Osteocyte (in vitro differentiated cells): ENCODE data around the gene SPC24. TPM values are rescaled to one million over a fixed set of nuclear protein-coding genes. Genes with fewer than 3 reads are reported as not detected.

Source experiments
- DNase-seq: peaks from one replicate; pipeline ENCODE4 v3.0.0; 2021; ENCODE audit warnings: mixed read lengths; ENCODE audit not compliant: unreplicated experiment; ENCODE audit errors: extremely low spot score
- H3K27ac Mint-ChIP-seq: one replicate; pipeline ENCODE4 v1.8.0; 2021; ENCODE audit warnings: mild to moderate bottlenecking, mixed read lengths; ENCODE audit not compliant: unreplicated experiment
- H3K27me3 Mint-ChIP-seq: one replicate; pipeline ENCODE4 v1.8.0; 2021; ENCODE audit warnings: mixed read lengths; ENCODE audit not compliant: unreplicated experiment
- H3K36me3 Mint-ChIP-seq: one replicate; pipeline ENCODE4 v1.8.0; 2021; ENCODE audit warnings: mixed read lengths; ENCODE audit not compliant: unreplicated experiment
- H3K4me1 Mint-ChIP-seq: one replicate; pipeline ENCODE4 v1.8.0; 2021; ENCODE audit warnings: mixed read lengths; ENCODE audit not compliant: unreplicated experiment
- H3K4me3 Mint-ChIP-seq: one replicate; pipeline ENCODE4 v1.8.0; 2021; ENCODE audit warnings: mild to moderate bottlenecking, moderate library complexity, mixed read lengths; ENCODE audit not compliant: unreplicated experiment
- H3K9me3 Mint-ChIP-seq: one replicate; pipeline ENCODE4 v1.8.0; 2021; ENCODE audit warnings: mixed read lengths; ENCODE audit not compliant: unreplicated experiment
- CTCF ChIP-seq: fragments of 200-600 bp; sonication (generic); IDR thresholded peaks from 2 replicates; pipeline ENCODE4 v1.5.0; 2021; ENCODE audit warnings: antibody characterized with exemption, mild to moderate bottlenecking, moderate library complexity
- total RNA-seq: library from RNA; stranded (reverse); gene quantifications from 2 replicates; pipeline ENCODE4 v1.2.1, GENCODE V29; 2021

SPC24 gene
- total RNA-seq, 1 donor from 2014 or later = 13.5 TPM

- Mint-ChIP-seq H3K27ac (peak overlapping the region; percentile 75), H3K9me3 (no peaks in the 10 kb centered on the region), H3K36me3 (peaks cover 8% of the 10 kb centered on the region), H3K4me1 (peaks cover 51% of the 10 kb centered on the region), H3K27me3 (no peaks in the 10 kb centered on the region), H3K4me3 (peak overlapping the region; percentile 67)
- DNase-seq = no peak
- no peak for TF ChIP-seq CTCF
Measured at GRCh38 chr19:11198769-11199424, 43.3 kb upstream of the SPC24 start.

- Mint-ChIP-seq H3K36me3 (peaks cover 8% of the 10 kb centered on the region), H3K27me3 (no peaks in the 10 kb centered on the region), H3K4me1 (peaks cover 45% of the 10 kb centered on the region), H3K4me3 (peak overlapping the region; percentile 67), H3K9me3 (no peaks in the 10 kb centered on the region), H3K27ac (peak overlapping the region; percentile 82)
- DNase-seq = no peak
- no peak for TF ChIP-seq CTCF
Measured at GRCh38 chr19:11198175-11198534, 42.6 kb upstream of the SPC24 start.

- Mint-ChIP-seq H3K4me1 (peaks cover 42% of the 10 kb centered on the region), H3K36me3 (peaks cover 8% of the 10 kb centered on the region)
Measured at GRCh38 chr19:11197291-11198174, 42.0 kb upstream of the SPC24 start, which contains the start of gene KANK2. KANK2 (minus strand) TSS chr19:11197545; CDS start chr19:11194511, 3,034 bp downstream.

GRCh38 chr19:11196406-11197287 is 41.1 kb upstream of the SPC24 start:
- H3K4me3 Mint-ChIP-seq = peak overlapping the region; percentile 89
- H3K9me3 Mint-ChIP-seq = no peaks in the 10 kb centered on the region
- H3K27me3 Mint-ChIP-seq = no peaks in the 10 kb centered on the region
- H3K36me3 Mint-ChIP-seq = peaks cover 11% of the 10 kb centered on the region
- TF ChIP-seq CTCF = no peak
- DNase-seq = no peak
- H3K4me1 Mint-ChIP-seq = peaks cover 46% of the 10 kb centered on the region
- H3K27ac Mint-ChIP-seq = peak overlapping the region; percentile 76

More at GRCh38 chr19:11197291-11198174, 42.0 kb upstream of the SPC24 start, which contains the start of gene KANK2:
- peak; percentile 40 for TF ChIP-seq CTCF
- no peaks in the 10 kb centered on the region for H3K9me3 Mint-ChIP-seq
- peak within 1 kb of the TSS; percentile 89 for H3K4me3 Mint-ChIP-seq
- no peaks in the 10 kb centered on the region for H3K27me3 Mint-ChIP-seq
- peak within 1 kb of the TSS; percentile 82 for H3K27ac Mint-ChIP-seq
- peak; percentile 96 for DNase-seq
